Suppressor macrophage treated with lipopolysaccharide for 4 hours (primary cell): ENCODE data around the gene RUNDC3A.

ENCODE experiments used
- DNase-seq: peaks from one replicate; pipeline ENCODE4 v3.0.0-alpha.2; 2020

The RUNDC3A gene

DNA sequence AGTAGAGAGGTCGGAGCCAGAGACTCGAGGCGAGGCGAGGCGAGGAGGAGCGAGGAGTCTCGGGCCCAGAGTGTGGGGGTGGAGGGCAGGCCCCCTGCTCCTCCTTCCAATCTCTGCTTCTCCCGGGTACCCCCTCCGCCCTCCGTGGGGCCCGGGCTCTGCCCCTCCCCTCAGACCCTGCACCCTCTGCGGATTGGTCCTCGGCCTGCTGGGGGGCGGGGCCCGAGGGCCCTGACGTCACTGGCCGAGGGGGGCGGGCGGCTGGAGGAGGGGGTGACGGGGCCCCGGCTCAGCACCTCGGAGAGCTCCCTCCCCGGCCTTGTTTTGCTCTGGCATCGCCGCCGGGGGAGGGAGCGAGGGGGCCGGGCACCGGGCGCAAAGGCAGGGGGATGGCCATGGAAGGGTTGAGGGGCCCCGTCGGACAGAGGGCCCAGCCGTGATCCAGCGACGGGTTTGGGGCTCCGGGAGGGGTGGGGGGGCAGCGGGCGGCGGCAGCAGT lies at the start of gene RUNDC3A:
RUNDC3A (plus strand) TSS at position 282 of the 499 bp plus-strand sequence. CDS start 232 bp downstream, outside the sequence.
- DNase-seq: peak; percentile 77

DNA sequence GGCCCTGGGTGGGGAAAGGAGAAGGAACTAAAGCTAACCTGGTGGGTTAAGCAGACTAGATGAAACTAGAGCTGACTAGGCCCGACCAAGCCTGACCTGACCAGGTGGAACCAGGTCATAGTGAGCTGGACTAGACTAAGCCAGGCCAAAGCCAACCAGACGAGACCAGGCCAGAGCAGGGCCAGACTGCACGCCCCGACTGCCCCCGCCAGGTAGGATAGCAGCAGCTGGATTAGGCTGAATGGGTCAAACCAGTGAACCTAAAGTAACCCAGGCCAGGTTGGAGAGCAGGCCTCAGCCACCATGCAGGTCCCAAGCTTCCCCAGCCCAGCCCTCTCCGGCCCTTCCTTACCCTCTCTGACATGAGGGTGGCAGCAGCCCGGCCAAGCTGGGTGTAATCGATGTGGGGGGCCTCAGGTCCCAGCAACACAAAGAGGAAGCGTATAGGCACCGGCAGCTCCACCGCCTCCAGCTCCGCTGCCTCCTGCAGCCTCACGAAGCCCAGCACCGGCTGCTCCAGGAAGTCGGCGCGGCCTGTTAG lies 49.5 kb upstream of the RUNDC3A start:
- no peak for DNase-seq

DNA sequence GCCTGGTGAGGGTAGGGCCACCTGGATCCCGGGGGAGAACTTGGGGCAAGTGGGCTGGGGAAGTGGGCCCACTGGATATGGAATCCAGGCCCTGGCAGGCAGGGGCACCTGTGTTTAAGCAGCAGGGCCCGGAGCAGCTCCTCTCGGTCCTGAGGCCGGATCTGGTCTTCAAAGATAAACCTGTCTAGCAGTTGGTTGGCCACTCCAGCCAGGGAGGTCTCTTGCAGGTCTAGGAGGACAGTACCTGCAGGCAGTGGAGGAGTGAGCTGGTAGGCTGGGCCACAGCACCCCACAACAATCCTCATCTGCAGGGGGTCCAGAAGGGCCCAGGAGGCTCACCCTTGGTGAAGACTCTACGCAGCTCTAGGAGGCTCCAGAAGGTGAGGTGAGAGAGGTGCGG lies 48.1 kb upstream of the RUNDC3A start:
- DNase-seq: no peak

GRCh38 chr17:44262654-44263225 lies 45.7 kb upstream of the RUNDC3A start:
- no peak for DNase-seq

DNA sequence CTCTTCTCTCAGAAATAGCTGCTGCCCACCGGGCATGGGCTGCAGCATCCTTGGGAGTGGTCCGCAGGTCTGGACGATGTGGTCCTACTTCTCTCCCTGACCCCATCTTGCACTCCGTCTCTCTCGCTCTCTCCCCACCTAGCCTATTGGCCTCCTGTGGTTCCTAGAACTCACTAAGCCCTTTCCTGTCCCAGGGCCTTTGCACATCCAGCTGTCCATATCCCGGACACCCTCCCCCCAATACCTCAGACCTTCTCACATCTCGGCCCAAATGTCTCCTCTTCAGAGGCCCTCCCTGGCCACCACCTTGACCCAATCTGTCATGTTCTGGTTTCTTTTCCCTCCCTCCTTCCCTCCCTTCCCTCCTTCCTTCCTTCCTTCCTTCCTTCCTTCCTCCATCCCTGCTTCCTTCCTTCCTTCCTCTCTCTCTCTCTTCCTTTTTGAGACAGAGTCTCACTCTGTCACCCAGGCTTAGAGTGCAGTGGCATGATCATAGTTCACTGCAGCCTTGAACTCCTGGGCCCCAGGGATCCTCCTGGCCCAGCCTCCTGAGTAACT lies 45.0 kb upstream of the RUNDC3A start:
- no peak for DNase-seq

GRCh38 chr17:44266402-44267164 lies 41.8 kb upstream of the RUNDC3A start:
- DNase-seq: no peak

DNA sequence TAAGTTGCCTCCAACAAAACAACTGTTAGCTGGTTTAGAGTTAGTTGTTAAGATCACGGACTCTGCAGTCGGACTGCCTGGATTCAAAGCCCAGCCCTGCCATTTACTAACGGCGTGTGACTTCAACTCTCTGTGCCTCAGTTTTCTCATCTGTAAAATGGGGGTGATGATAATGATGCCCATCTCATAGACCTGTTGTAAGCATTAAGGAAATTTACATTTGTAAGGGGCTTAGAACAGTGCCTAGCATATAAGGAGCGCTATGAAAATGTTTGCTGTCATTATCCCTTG lies 41.3 kb upstream of the RUNDC3A start:
- DNase-seq: no peak

DNA sequence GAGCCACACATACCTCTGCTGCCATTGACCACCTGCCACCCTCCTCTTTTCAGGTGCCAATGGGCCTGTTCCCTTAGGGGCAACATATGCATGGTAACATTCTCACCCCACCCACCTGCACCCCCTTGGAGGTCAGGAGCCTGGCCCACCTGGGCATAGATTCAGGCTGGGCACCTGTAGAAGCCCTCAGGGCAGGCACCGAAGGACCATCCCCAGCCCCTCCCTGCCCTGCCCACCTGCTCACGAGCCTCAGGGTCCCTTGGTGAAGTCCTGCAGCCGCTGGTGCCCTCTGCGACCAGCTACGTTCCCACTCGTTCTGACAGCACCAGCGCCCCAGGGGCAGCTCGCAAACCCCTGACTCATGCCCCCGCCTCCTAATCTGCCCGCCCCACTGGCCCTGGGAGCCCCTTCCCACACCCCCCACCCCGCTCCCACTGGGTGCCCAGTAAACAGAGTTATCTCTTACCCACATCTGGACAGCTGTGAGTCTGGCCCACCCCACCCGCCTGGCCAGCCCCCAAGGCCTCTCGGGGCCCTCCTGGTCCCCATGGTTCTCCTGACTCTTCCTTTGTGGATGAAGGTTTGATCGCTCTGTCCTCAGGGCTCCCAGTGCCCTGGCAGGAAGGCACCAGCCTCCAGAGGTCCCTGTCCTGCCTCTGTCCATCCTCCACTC lies 40.4 kb upstream of the RUNDC3A start, which contains the start of gene SLC4A1:
SLC4A1 (minus strand) TSS at position 318 of the 673 bp plus-strand sequence. CDS start 5,269 bp downstream, outside the sequence.
- no peak for DNase-seq

DNA sequence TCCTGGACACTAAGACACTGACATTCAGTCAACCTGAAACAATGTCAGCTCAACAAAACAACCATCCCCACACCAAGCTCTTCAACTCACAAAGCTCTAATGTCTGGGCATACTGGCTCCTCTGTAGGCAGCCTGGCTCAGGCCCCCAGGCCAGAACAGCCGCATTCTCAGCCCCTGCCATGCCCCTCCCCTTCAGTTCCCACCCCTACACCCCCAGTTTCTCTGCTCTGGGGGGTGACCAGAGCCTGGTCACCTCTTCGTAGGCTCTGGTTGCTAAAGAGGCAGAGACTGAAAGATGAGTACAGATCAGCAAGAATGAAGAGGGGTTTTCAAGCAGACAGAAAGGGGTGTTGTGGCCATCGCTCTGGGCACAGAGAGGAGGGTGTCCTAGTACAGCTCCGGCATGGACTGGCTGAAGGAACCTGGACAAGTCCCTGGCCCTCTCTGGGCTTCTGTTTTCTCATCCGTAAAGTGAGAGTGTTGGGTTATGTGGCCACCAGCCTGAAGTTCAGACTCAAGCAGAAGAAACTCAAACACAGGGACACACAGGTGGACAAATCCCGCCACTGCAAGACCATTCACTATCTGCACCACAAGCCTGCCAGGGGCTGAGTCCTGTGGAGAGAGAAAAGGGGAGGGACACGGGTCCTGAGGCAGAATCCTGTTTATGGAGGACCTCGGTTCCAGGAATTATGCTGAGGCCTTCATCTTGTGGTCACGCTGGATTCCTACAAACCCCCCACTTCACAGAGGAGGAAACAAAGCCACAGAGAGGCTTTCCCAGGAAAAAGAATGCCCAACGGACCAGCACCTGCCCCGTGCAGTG lies 39.5 kb upstream of the RUNDC3A start:
- DNase-seq: no peak

DNA sequence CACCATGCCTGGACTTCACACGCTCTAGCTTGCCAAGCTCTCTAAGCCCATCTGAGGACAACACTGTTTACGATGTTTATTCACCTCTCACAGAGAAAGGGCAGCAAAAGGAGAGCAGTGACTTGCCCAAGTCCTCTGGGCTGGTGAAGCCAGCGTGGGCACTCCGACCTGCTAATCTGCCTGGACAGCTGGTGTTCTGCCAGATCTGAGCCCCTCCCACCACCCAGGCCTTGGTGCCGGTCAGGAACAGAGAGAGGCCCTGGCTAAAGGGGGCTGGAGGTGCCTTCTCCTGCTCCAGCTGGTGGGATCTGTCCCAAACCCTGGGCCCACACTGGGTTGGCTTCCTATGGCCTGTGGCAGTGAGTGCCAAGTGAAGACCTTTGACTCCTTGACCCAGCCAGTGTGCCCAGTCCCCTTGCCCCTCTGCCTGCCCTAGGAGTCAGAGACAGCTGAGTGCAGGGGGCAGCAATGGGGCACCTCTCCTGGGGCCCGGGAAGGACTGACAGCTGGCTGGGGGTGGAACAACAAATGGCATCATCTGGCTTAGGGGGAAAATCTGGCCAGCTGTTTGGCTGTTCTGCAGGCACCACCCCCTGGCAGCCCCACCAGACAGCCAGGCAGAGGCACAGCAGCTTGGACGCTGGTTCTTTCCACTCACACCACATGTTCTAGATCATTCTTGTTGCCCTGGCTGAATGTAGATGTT lies 38.7 kb upstream of the RUNDC3A start:
- no peak for DNase-seq

DNA sequence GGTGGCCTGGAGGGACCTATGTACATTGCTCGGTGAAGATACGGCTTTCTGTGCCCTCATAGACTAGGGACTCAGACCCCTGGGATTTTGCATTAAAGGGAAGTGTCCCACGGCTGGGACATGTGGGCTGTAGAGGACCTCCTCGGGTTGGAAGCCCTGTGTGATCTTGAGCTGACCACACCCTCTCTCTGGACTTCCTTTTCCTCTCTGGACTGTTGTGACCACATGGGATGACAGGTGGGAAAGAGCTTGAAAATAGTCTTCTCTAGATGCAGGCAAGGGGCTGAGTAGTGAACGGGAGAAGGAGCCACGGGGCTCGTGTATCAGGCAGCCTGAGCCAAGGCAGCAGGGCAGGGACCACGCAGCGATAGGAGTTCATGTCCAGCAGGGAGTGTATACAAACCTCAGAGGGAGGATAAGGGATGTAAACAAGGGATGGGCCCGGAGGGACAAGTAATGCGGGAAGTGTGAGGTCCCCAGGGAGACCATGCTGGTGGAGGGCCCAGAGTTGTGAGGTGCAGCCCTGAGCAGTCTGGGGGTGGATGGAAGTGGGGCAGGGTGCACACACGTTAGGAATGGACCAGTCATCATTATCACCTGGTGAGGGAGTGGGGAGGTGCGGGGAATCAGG lies 36.0 kb upstream of the RUNDC3A start:
- DNase-seq: no peak

GRCh38 chr17:44272954-44273353 lies 35.4 kb upstream of the RUNDC3A start:
- no peak for DNase-seq

- DNase-seq: no peak
These were observed 34.8 kb upstream of the RUNDC3A start for GRCh38 chr17:44273607-44274006.

GRCh38 chr17:44277976-44278375 lies 30.4 kb upstream of the RUNDC3A start:
- DNase-seq: no peak

DNA sequence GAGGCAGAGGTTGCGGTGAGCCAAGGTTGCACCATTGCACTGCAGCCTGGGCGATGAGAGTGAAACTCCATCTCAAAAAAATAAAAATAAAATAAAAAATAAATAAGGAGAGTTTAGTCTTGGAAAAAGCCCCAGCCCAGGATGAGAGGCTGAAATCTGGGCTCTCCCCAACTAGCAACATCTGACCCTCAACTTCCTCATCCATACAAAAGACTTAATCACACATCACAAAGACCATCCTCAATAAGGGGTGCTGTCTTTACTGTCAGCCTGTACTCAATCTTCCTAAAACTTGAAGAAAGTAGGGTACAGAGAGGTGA lies 29.1 kb upstream of the RUNDC3A start:
- no peak for DNase-seq

DNA sequence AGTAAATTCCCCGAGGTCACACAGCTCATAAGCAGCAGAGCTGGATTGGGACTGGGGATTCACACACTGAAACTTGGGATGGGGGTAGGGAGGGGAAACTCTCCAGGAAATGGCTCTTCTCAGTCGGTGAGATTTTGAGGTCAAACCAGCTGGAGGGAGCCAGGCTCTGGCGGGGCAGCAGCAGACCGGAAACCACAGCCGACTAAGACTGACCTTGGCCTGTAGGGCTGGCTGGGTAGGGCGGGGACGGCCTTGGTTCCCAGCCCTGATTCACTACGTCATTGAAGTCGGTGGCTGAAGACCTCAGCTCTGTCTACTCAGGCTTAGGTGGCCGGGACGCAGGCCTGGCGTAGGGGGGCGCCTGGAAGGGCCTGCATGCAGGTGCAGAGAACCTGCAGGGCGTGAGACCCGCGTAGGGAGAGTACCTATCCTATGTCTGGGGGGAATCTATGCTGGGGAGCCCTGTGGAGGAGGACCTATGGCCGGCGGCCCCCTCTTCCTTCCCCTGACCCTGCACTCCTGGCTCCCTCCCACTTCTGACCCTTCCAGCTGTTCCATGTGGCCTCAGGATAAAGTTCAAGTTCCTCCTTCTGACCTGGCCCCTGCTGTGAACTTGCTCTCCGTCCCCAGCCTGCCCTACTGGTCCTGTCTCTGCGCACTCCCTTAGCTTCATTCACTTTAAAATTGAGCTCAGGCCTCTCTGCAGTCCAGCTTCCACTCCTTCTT lies 28.6 kb upstream of the RUNDC3A start:
- peak; percentile 94 for DNase-seq

DNA sequence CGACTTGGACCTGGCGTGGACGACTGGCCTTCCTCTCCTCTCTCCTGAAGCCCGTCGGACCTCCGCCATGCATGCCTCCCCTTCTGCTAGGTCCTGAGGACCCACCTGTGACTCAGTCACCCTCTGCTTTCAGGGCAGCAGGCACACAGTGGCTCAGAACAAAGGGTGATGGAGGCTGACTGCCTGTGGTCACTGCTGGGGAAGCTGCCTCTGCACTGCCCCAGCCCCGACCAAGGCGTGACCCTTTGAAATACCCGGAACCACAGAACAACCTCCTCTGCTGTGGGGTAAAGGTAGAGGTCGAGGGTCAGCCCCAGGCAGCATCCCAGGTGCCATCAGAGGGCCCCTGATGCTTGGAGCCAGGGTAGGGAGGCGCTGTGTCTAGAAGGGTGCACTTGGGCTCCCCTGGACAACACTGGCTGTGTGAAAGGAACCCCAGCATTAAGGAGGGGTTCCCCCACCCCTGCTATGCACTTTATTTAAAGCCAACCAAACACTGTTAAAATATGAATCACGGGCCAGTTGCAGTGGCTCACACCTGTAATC lies 27.9 kb upstream of the RUNDC3A start:
- DNase-seq: no peak

- no peak for DNase-seq
These were observed 26.8 kb upstream of the RUNDC3A start for GRCh38 chr17:44281570-44281969.

GRCh38 chr17:44282264-44282663 lies 26.1 kb upstream of the RUNDC3A start:
- no peak for DNase-seq

- no peak for DNase-seq
These were observed 24.9 kb upstream of the RUNDC3A start for GRCh38 chr17:44283344-44284023.
